SH-SY5Y (cell line): ENCODE results near the gene ITPK1.

Source experiments
- GATA2 ChIP-seq: IDR thresholded peaks from 2 replicates; pipeline ENCODE4 v1.6.1; 2011; ENCODE audit warnings: mild to moderate bottlenecking, low read depth, low read length
- GATA3 ChIP-seq: IDR thresholded peaks from 2 replicates; pipeline ENCODE4 v1.6.1; 2011; ENCODE audit warnings: low read depth, mild to moderate bottlenecking, low read length, moderate library complexity

The ITPK1 gene

GRCh38 chr14:93110856-93111419 lies 4.8 kb downstream of the ITPK1 start:
- TF ChIP-seq GATA2 (no peak), GATA3 (no peak)

GRCh38 chr14:93109572-93110481 lies 5.9 kb downstream of the ITPK1 start:
- TF ChIP-seq GATA3 (no peak), GATA2 (no peak)

- TF ChIP-seq GATA3 (no peak), GATA2 (no peak)
Observed at GRCh38 chr14:93108105-93108504, 7.6 kb downstream of the ITPK1 start.

GRCh38 chr14:93107453-93107852 lies 8.3 kb downstream of the ITPK1 start:
- TF ChIP-seq GATA3 (no peak), GATA2 (no peak)

GRCh38 chr14:93106541-93107156 lies 9.1 kb downstream of the ITPK1 start:
- TF ChIP-seq GATA3 (no peak), GATA2 (no peak)

GRCh38 chr14:93105362-93105761 lies 10.4 kb downstream of the ITPK1 start:
- TF ChIP-seq GATA2, result no peak
- TF ChIP-seq GATA3, result no peak

GRCh38 chr14:93104961-93105360 lies 10.8 kb downstream of the ITPK1 start:
- TF ChIP-seq GATA2 (no peak), GATA3 (no peak)

- TF ChIP-seq GATA2 (no peak), GATA3 (no peak)
Observed at GRCh38 chr14:93103392-93104080, 12.2 kb downstream of the ITPK1 start.

- TF ChIP-seq GATA2 (no peak), GATA3 (no peak)
Observed at GRCh38 chr14:93102141-93102540, 13.6 kb downstream of the ITPK1 start.

GRCh38 chr14:93101181-93101580 lies 14.5 kb downstream of the ITPK1 start:
- TF ChIP-seq GATA3, result no peak
- no peak for TF ChIP-seq GATA2

- TF ChIP-seq GATA2 (no peak), GATA3 (no peak)
Observed at GRCh38 chr14:93100570-93100969, 15.2 kb downstream of the ITPK1 start.

GRCh38 chr14:93100100-93100499 lies 15.6 kb downstream of the ITPK1 start:
- TF ChIP-seq GATA2 (no peak), GATA3 (no peak)

- TF ChIP-seq GATA2 (no peak), GATA3 (no peak)
Observed at GRCh38 chr14:93099643-93100042, 16.1 kb downstream of the ITPK1 start.

- TF ChIP-seq GATA2, result no peak
- TF ChIP-seq GATA3, result no peak
Observed at GRCh38 chr14:93099196-93099595, 16.5 kb downstream of the ITPK1 start.

- TF ChIP-seq GATA2 (no peak), GATA3 (no peak)
Observed at GRCh38 chr14:93096691-93097322, 18.9 kb downstream of the ITPK1 start.
